Endothelial cell of umbilical vein (primary cell): ENCODE data around the gene PCF11. TPM values are rescaled to one million over a fixed set of nuclear protein-coding genes. Genes with fewer than 3 reads are reported as not detected.

Experiments used
- BruUV-seq: library from RNA; stranded (reverse); fragments of 400-500 nt; replicated peaks from 2 replicates; lab custom pipeline; 2021; lab: Mats Ljungman, UMichigan
- CTCF ChIA-PET: fragments of 300-600, 350-600 bp; sonication (Branson Sonifier 250); formaldehyde crosslinking; loops from one replicate; lab custom pipeline; 2021; ENCODE audit warnings: antibody characterized with exemption, inconsistent platforms; lab: Charles Lee
- POLR2A ChIA-PET: fragments of 300-600, 350-600 bp; sonication (Branson Sonifier 250); formaldehyde crosslinking; loops from one replicate; lab custom pipeline; 2021; ENCODE audit warnings: antibody characterized with exemption, inconsistent platforms; lab: Charles Lee
- DNase-seq: peaks from one replicate; pipeline ENCODE4 v3.0.0-alpha.2; 2011; ENCODE audit warnings: low read depth, low spot score
- FAIRE-seq: peaks from 2 replicates; lab custom pipeline; 2011; peaks lifted over from hg19 to GRCh38; lab: Jason Lieb, UNC
- H2AFZ ChIP-seq: 2 replicates; pipeline ENCODE4 v1.6.0; 2012; ENCODE audit warnings: low read depth, low read length, control low read depth, inconsistent platforms
- H3K27ac ChIP-seq: 2 replicates; pipeline ENCODE4 v1.5.1; 2011; ENCODE audit warnings: low read depth, mild to moderate bottlenecking, control low read depth, low read length, moderate library complexity; ENCODE audit not compliant: insufficient read depth
- H3K27me3 ChIP-seq, 2 experiments: 2 replicates each; pipeline versions ENCODE4 v1.6.0 to v1.6.1; 2011; ENCODE audit warnings: low read length in 2 of 2, mixed read lengths in 1 of 2; ENCODE audit not compliant: control insufficient read depth in 2 of 2, insufficient read depth in 2 of 2
- H3K36me3 ChIP-seq, 2 experiments: 2 replicates in 1 of 2; 3 replicates in 1 of 2; pipeline ENCODE4 v1.5.1; 2011; ENCODE audit warnings: low read length in 2 of 2, mild to moderate bottlenecking in 1 of 2, moderate library complexity in 1 of 2; ENCODE audit not compliant: control insufficient read depth in 2 of 2, insufficient read depth in 2 of 2; ENCODE audit errors: extremely low read depth in 1 of 2
- H3K4me1 ChIP-seq: 3 replicates; pipeline ENCODE4 v1.5.1; 2011; ENCODE audit warnings: mild to moderate bottlenecking, low read length; ENCODE audit not compliant: control insufficient read depth, insufficient read depth; ENCODE audit errors: extremely low read depth
- H3K4me2 ChIP-seq: 2 replicates; pipeline ENCODE4 v1.6.1; 2011; ENCODE audit warnings: low read length, control low read depth, mixed read lengths; ENCODE audit not compliant: insufficient read depth
- H3K4me3 ChIP-seq, 3 experiments: fragments of 200-600 bp in 1 of 3; sonication (generic), shearing (Covaris generic) in 1 of 3; replicated peaks in 1 of 3; 2 replicates each; pipeline ENCODE4 v1.5.1; 2011 to 2016; ENCODE audit warnings: control low read depth in 3 of 3, low read length in 3 of 3, mild to moderate bottlenecking in 2 of 3, inconsistent platforms in 1 of 3, low read depth in 1 of 3, moderate library complexity in 1 of 3; ENCODE audit not compliant: insufficient read depth in 1 of 3
- H3K79me2 ChIP-seq: 2 replicates; pipeline ENCODE4 v1.6.0; 2012; ENCODE audit warnings: low read length, inconsistent platforms; ENCODE audit not compliant: control insufficient read depth, insufficient read depth
- H3K9ac ChIP-seq: replicated peaks from 2 replicates; pipeline ENCODE3; 2011; ENCODE audit warnings: low read length, control low read depth; ENCODE audit not compliant: insufficient read depth; ENCODE audit errors: extremely low read depth
- H3K9me1 ChIP-seq: replicated peaks from 3 replicates; pipeline ENCODE4 v1.6.0; 2011; ENCODE audit warnings: mild to moderate bottlenecking, low read length; ENCODE audit not compliant: control insufficient read depth, insufficient read depth; ENCODE audit errors: extremely low read depth
- H3K9me3 ChIP-seq: replicated peaks from 2 replicates; pipeline ENCODE4 v1.5.1; 2012; ENCODE audit warnings: low read length, inconsistent platforms; ENCODE audit not compliant: control insufficient read depth, insufficient read depth
- H4K20me1 ChIP-seq: replicated peaks from 2 replicates; pipeline ENCODE3; 2011; ENCODE audit warnings: mild to moderate bottlenecking, low read length; ENCODE audit not compliant: control insufficient read depth, insufficient read depth; ENCODE audit errors: extremely low read depth
- CTCF ChIP-seq, 2 donors: IDR thresholded peaks; 1 replicate in 1 of 2; 2 replicates in 1 of 2; pipeline ENCODE4 v1.5.1; 2011; ENCODE audit warnings: low read length in 2 of 2, mild to moderate bottlenecking in 2 of 2, moderate library complexity in 2 of 2, control low read depth in 1 of 2, inconsistent platforms in 1 of 2, low read depth in 1 of 2; ENCODE audit not compliant: insufficient read depth in 1 of 2; ENCODE audit errors: extremely low read depth in 1 of 2
- EZH2 ChIP-seq: IDR thresholded peaks from 2 replicates; pipeline ENCODE4 v1.6.1; 2012; ENCODE audit warnings: borderline replicate concordance, low read depth, mild to moderate bottlenecking, moderate library complexity, low read length, inconsistent platforms; ENCODE audit not compliant: severe bottlenecking
- FOS ChIP-seq: IDR thresholded peaks from 2 replicates; pipeline ENCODE4 v1.6.1; 2011; ENCODE audit warnings: mild to moderate bottlenecking, low read length, moderate library complexity, borderline replicate concordance; ENCODE audit not compliant: insufficient read depth
- GATA2 ChIP-seq: IDR thresholded peaks from 2 replicates; pipeline ENCODE4 v1.7.0; 2011; ENCODE audit warnings: low read depth, mild to moderate bottlenecking, moderate library complexity, mixed read lengths, low read length; ENCODE audit not compliant: insufficient read length, insufficient read depth
- JUN ChIP-seq: IDR thresholded peaks from 2 replicates; pipeline ENCODE4 v1.6.1; 2011; ENCODE audit warnings: borderline replicate concordance, low read depth; ENCODE audit not compliant: insufficient read length, insufficient read depth
- MAX ChIP-seq: IDR thresholded peaks from 2 replicates; pipeline ENCODE4 v1.6.1; 2011; ENCODE audit not compliant: insufficient read depth, insufficient read length
- MYC ChIP-seq: IDR thresholded peaks from one replicate; pipeline ENCODE4 v1.6.1; 2011; ENCODE audit warnings: mild to moderate bottlenecking, low read depth, low read length
- POLR2A ChIP-seq: IDR thresholded peaks from 2 replicates; pipeline ENCODE4 v1.6.1; 2012; ENCODE audit warnings: low read depth, mild to moderate bottlenecking, control low read depth, low read length
- POLR2AphosphoS5 ChIP-seq: IDR thresholded peaks from 2 replicates; pipeline ENCODE4 v1.6.1; 2012; ENCODE audit warnings: low read depth, mild to moderate bottlenecking, control low read depth, low read length, moderate library complexity; ENCODE audit not compliant: insufficient read depth
- dilution Hi-C: fragments of 300-500 bp; cut with MboI; formaldehyde crosslinking; loops from one replicate; pipeline ENCODE4 v1.15.0; 2019; ENCODE audit warnings: low sequenced_read_pairs; ENCODE audit not compliant: extremely low pct_ligation_motif_present
- intact Hi-C: fragments of 100-400 bp; cut with micrococcal nuclease; formaldehyde crosslinking; loops from one replicate; pipeline ENCODE4 v1.10.0; 2022
- polyA plus RNA-seq, 4 experiments: library from polyadenylated mRNA; depleted of rRNA in 3 of 4; stranded (reverse) in 3 of 4; unstranded in 1 of 4; fragments of >200 nt; gene quantifications; 2 replicates each; pipeline versions ENCODE4 v1.2.1 to v1.2.3, GENCODE V29; 2011 to 2012; ENCODE audit warnings: missing spikeins in 1 of 4
- total RNA-seq: library from RNA; stranded (reverse); gene quantifications from 2 replicates; pipeline ENCODE4 v1.2.3, GENCODE V29; 2021

The PCF11 gene
- total and polyA plus RNA-seq, 2 donors (not counting 3 experiments of a cell fraction or from before 2014, with no cell fraction given): 38.0 to 51.2 TPM

- no TSS peak for BruUV-seq
- Histone ChIP-seq H3K4me2 (no peak overlapping the region), H3K9ac (no peak overlapping the region), H3K4me3 (no peak overlapping the region), H4K20me1 (peaks cover 2% of the 10 kb centered on the region), H3K36me3 (peaks cover 3 to 10% of the 10 kb centered on the region in 2 experiments), H3K9me3 (no peaks in the 10 kb centered on the region), H2AFZ (no peak overlapping the region), H3K27ac (no peak overlapping the region), H3K27me3 (no peaks in the 10 kb centered on the region), H3K9me1 (no peaks in the 10 kb centered on the region), H3K79me2 (peaks cover 8% of the 10 kb centered on the region), H3K4me1 (peaks cover 5% of the 10 kb centered on the region)
- ChIA-PET POLR2A (no interaction called here), CTCF (interaction anchor here (1.2 to 1.4 kb wide), 3 partner anchors 13 to 31 kb away, joined by 3 to 4 read pairs (median 3); no protein-coding TSS in a partner anchor)
- FAIRE-seq (no peak), DNase-seq (no peak)
- dilution Hi-C loops (no loop called here), intact Hi-C loops (no loop called here)
- TF ChIP-seq POLR2A: no peak
- TF ChIP-seq FOS: no peak
- no peak for TF ChIP-seq CTCF (IDR thresholded peaks at IDR 0.05; ENCODE audit: extremely low read depth in 1 of 2, insufficient read depth in 1 of 2, low read depth in 1 of 2, low read length in 2 of 2)
- peak; percentile 42 for TF ChIP-seq POLR2AphosphoS5
Observed at GRCh38 chr11:83187465-83187864, 30.5 kb downstream of the PCF11 start.

GRCh38 chr11:83191491-83191890 is 34.6 kb downstream of the PCF11 start:
- Histone ChIP-seq H3K9ac (no peak overlapping the region), H3K9me3 (no peaks in the 10 kb centered on the region), H2AFZ (no peak overlapping the region), H3K27me3 (no peaks in the 10 kb centered on the region), H3K36me3 (no peaks in the 10 kb centered on the region), H3K79me2 (peaks cover 17% of the 10 kb centered on the region), H3K27ac (no peak overlapping the region), H3K4me3 (no peak overlapping the region), H3K4me1 (peaks cover 17% of the 10 kb centered on the region), H3K4me2 (no peak overlapping the region), H4K20me1 (no peaks in the 10 kb centered on the region), H3K9me1 (no peaks in the 10 kb centered on the region)
- ChIA-PET POLR2A (no interaction called here), CTCF (no interaction called here)
- intact Hi-C loops (loop anchor here (5.0 kb wide), 1 partner anchor 631 kb away; no protein-coding TSS in a partner anchor), dilution Hi-C loops (no loop called here)
- no TSS peak for BruUV-seq
- no peak for DNase-seq
- TF ChIP-seq POLR2A (no peak), POLR2AphosphoS5 (no peak), CTCF (IDR thresholded peaks at IDR 0.05; ENCODE audit: extremely low read depth in 1 of 2, insufficient read depth in 1 of 2, low read depth in 1 of 2, low read length in 2 of 2) (no peak), FOS (no peak), MAX (no peak), EZH2 (no peak), MYC (no peak), JUN (no peak), GATA2 (no peak)
- no peak for FAIRE-seq
